Cerebellar nuclear complex (tissue), 1 donor: ENCODE measurements around the gene FILIP1.

Source experiments
- DNase-seq, 2 experiments: peaks; one replicate each; lab custom pipeline; 2025; lab: John Stamatoyannopoulos, UW

FILIP1 gene

DNA sequence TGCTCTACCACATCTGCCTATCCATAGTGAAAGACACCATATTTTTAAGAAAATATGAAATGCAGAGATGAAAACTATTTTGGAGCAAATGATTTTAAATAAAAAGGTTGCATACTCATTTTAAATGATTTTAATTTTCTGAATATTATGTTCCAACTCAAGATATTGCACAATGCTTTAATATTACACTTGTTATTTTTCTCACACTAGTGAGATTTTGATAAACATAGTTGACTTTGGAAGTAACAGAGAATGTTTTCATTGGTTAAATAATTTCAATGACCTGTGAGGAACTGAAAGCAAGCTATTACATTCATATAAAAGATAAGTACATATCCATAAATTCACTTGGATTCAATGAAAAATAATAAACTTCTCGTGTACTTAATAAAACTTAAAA, 201.9 kb downstream of the FILIP1 start:
- DNase-seq = no peak

DNA sequence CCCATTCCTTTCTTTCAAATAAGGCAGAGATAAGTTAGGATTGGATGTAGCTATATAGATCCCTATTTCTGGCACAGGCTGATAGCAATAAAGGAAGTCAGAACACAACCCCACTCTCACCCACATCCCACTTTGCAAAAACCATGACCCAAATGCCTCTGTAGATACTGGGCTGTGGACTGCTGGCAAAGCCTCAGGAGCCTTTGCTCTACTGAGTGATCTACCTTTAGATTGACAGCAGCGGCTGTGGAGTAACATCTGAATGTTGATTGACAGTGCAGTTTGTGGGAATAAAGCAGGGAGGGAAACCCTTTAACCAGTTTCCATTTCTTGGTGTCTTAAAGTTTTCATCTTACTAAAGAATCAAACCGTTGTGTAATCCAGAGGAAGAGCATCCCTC, 202.3 kb downstream of the FILIP1 start:
- no peak for DNase-seq

DNA sequence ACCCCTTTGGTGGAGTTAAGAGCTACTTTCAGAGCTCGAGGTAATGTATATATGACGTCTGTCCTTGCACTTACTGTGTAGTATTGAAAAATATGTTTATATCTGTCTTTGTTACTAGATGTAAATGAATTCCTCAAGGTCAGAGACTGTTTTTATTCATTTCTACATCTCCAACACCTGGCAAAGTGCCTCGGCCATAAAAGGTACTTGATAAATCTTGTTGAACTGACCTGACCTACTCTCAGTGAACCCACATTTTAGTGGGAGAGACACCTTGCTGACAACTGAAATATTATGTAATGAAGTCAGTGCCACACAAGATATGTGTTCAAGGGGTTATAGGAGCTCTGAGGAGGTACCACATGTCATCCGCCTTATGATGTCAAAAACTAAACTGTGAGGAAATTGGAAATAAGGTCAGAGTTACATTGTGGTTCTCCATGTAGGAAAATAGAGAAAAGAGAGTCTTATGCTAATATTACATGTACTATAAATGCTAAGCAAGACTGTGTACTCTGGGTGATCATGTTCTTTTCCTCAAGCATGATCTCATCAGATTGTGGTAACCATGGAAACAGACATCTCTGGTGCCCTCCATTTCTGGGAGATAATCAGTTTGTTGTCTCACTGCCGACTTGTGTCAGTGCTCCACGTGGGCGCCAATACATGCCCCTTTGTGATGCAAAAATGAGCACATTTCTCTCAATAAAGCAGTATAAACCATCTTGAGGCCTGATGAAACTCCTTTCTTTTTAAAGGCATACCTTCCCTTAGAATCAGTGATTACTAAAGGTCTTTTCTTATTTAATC, 203.3 kb downstream of the FILIP1 start:
- DNase-seq = no peak

DNA sequence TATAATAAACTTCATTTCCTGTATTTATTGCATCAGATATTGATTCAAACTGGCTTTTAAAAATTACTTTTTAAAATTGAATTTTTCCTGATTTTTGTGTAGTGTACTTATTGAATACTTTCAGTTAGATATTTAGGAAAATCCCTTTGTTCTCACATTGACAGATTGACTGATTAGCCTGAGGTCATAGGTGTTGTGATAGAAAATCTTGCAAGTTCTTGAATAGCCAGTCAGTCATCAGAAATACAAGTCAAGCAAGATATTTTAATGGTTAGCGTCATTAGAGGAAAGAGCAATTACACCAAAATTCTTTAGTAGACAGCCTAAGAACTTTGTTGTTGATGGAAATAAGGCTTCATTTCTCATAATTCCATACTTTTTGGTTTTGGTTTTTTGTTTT, 205.6 kb downstream of the FILIP1 start:
- DNase-seq = no peak

DNA sequence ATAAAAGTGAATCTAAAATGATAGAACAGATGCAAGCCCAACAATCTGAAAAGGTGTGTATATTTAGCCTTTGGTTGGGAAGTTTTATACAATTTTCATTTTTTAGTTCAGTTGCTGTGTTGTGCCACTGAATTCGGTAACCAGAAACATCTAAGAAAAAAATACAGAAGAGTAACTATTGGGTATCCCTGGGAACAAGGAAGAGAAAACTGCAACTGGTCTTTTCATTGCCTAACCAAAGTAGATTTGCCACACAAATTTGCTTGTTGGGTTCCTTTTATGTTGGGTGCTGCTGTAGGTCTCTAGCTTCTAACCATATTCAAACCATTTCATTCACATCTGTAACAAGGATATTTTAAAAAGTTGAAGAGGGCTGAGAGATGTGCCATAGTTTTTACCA, 206.2 kb downstream of the FILIP1 start:
- no peak for DNase-seq

DNA sequence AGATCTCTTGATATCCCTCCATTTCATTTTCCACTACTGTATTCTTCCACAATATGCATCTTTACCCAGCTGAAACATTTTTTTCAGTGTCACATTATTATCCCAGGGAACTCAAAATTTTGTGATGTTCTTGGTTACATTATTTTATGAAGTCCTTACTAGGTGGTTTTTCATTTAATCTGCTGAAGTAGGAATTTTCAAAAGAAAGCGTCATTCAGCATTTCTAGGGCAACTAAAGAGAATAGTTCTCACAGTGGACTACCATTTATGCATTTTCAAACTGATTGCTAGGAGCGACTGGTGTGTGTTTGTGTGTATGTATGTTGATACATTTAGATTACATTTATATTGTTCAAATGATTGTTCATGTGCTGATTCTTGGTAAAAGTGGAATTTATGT, 206.6 kb downstream of the FILIP1 start:
- DNase-seq = no peak

- DNase-seq = no peak
Observed at GRCh38 chr6:75285283-75285639, 208.3 kb downstream of the FILIP1 start.

DNA sequence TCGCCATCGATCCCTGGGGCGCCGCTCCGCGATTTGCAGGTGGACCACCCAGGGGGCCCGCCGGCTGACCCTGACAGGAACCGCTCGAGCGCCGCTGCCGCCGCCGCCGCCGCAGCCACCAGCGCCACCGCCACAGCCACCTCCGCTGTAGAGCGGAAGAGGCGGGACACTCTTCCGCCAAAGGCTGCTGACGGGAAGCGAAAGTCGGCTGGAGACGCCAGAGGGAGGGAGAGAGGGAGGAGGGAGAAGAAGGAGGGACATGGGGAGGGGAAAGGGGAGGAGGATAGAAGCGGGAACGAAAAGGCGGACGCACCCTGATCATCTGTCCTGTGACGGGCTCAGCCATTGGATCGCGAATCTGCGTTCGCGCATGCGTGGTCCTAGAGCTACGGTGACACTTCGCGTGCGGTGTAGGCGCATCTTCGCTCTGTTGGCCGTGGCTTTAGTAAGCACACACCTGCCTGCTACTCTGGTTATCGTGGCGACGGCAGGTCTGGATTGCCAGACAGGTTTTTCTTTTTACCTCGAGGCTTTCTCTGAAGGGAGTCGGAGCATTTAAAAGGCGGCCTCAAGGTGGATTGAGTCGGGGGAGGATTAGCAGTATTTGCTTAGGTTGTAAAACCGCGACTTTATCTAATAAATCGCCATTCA, 208.8 kb downstream of the FILIP1 start, which contains the start of gene TMEM30A:
TSS of gene TMEM30A (minus strand) at position 161 of the 651 bp plus-strand sequence. CDS start at position 7, 154 bp downstream.
- peak; percentile 98 to 99 for DNase-seq

DNA sequence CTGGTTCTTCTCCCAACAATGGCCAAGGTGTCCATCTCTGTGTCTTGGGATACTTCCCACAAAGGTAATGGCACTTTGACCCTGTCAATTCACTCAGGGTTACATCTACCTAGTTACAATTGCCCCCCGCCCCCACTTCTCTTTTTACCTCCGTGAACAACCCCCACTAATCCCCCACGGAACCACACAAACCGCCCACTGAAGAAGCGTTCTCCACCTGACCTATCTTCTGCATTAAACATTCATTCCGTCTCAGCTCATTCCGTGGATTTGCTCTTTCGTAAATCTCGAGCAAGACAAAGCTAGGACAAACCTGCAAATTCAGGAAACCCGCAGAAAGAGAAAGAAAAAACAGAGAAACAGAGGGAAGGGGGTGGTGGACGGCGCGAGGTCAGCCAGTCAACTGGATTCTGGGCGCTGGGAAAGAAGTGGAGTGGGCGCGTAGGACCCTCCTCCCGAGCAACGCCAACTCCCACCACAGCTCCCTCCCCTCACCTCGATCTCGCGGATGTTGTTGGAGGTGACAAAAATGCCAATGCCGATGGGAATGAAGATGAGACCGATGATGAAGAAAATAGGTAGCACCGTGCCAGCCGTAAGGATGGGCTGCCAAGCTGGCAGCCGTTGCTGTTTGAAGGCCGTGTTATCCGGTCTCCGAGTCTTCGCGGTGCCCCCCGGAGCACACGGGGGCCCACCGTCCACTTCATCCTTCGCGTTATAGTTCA, 209.5 kb downstream of the FILIP1 start:
- no peak for DNase-seq

GRCh38 chr6:75282706-75283105, 210.9 kb downstream of the FILIP1 start:
- DNase-seq = no peak

GRCh38 chr6:75281653-75282052, 211.9 kb downstream of the FILIP1 start:
- DNase-seq = no peak

GRCh38 chr6:75280131-75280855, 213.3 kb downstream of the FILIP1 start:
- DNase-seq = no peak

DNA sequence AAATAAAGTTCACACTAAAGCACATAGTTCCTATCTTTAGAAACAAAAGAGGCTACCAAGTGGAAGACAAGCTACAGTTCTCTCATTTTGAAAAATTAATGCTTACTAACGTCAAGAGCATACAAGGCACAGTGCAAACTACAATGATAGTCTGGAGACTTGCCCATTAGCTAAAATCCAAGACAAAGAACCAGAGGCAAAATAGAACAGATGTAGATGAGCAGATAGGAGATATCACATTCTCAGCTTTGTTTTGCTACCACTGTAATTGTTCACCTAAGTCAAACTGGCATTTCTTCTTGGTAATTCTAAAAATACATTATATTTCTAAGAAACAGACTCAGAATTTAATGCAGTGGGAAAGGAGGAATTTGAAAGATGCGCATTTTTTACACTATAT, 214.2 kb downstream of the FILIP1 start:
- DNase-seq = no peak

- DNase-seq = no peak
Observed at GRCh38 chr6:75278474-75279077, 215.0 kb downstream of the FILIP1 start.

DNA sequence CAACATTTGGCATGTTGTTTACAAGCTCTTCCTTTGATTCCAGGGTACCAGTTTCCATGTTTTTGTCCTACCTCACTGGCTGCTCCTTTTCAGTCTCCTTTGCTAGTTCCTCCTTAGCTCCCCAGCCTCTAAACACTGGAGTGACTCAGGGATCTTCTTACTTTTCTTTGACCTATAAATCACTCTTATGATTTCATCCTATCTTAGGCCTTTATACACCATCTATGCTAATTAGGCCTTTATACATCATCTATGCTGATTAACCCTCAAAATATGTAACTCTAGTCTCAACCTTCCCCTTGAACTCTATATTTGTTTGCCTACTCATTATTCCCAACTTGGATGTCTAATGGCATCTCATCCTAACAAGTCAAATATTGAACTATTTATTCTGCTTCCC, 218.5 kb downstream of the FILIP1 start:
- no peak for DNase-seq

- DNase-seq = no peak
Observed at GRCh38 chr6:75273009-75273408, 220.6 kb downstream of the FILIP1 start.

GRCh38 chr6:75272145-75272840, 221.3 kb downstream of the FILIP1 start:
- no peak for DNase-seq

DNA sequence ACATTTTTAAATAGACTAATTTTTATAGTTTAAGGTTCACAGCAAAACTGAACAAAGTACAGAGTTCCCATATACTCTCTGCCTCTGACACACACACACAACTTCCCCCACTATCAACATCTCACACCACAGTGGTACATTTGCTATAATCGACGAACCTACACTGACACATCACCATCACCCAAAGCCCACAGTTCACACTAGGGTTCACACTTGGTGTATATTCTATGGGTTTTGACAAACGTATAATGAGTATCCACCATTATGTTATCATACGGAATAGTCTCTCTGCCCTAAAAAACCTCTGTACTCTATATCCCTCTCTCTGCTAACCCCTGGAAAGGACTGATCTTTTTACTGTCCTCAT, 224.6 kb downstream of the FILIP1 start:
- DNase-seq = no peak

DNA sequence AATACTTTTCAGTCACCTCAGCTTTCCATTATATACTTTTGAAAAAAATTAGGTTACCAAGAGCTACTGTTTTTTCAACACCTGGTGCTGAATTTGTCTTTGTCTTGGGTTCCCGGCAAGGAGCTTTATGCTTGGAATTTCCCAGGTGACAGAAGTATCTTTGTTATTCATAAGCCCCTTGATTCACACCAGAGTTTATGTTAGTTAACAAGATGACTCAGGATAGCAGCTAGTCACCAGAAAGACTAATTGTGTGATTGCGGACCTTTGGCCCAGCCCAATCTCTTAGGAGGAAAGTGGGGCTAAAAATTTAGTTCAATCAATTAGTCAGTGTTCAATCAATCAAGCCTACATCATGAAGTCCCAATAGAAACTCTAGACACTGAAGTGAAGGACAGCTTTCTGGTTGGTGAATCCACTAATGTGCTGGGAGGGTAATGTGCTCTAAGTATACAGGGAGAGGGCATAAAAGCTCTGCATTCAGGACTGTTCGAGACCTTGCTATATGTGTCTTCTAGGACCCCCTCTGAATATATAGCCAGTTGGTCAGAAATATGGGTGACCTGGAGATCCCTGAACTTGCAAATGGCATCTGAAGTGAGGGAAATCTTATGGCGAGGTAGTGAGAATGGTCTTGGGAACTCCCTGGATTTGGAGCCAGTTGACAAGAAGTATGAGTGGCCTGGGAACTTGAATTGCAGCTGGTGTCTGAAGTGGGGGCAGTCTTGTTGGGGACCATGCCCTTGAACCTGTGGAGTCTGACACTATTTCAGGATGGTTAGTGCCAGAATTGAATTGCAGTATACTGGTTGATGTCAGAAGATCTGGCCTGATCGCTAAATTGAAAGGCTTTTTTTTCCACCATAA, 225.2 kb downstream of the FILIP1 start:
- DNase-seq = peak in 1 of 2 experiments; percentile 0

DNA sequence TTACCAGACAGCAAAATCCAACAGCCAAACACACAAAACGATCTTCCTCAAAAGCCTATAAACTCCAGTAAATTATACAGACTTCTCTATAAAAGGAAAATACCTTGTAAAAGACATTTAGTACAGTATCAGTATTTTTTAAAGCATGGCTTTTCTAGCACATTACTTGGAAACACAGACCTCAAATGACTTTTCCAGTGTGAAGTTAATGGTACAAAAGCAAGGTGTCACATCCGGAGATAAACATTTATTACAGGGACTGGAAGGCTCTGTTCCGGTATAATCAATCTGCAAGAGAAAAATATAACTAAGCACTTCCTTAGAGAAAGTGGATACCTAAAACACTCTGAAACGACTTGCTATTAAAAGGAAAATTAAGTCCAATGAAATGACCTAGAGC, 226.1 kb downstream of the FILIP1 start:
- no peak for DNase-seq
